Esophagus mucosa (tissue), 1 donor: Measurements from ENCODE around the gene OOSP3. TPM values are rescaled to one million over a fixed set of nuclear protein-coding genes. Genes with fewer than 3 reads are reported as not detected.

Experiments
- total RNA-seq: library from RNA; stranded (reverse); gene quantifications from one replicate; pipeline ENCODE4 v1.2.4, GENCODE V29; 2023
- donor health status: DM: yes; HTN: yes; CAD: no.

Gene OOSP3
- total RNA-seq, 1 donor from 2014 or later = not detected

Other genes with a start within 250 kb of the OOSP3 start
- 20.6 TPM for gene PATL1, start 209.7 kb upstream of the OOSP3 start, total RNA-seq
- not detected for gene OR10V1, start 164.9 kb upstream of the OOSP3 start, total RNA-seq
- gene STX3, start 123.4 kb upstream of the OOSP3 start, total RNA-seq = 12.1 TPM
- gene MRPL16, start 68.0 kb upstream of the OOSP3 start, total RNA-seq = 33.6 TPM
- not detected for gene CBLIF, start 33.3 kb upstream of the OOSP3 start, total RNA-seq
- gene TCN1, start 12.3 kb upstream of the OOSP3 start, total RNA-seq = 45.8 TPM
- gene OOSP1, start 59.6 kb downstream of the OOSP3 start, total RNA-seq = not detected
- not detected for gene OOSP4A, start 85.3 kb downstream of the OOSP3 start, total RNA-seq
- not detected for gene OOSP4B, start 138.4 kb downstream of the OOSP3 start, total RNA-seq
- not detected for gene OOSP2, start 161.6 kb downstream of the OOSP3 start, total RNA-seq
- not detected for gene MS4A3, start 177.9 kb downstream of the OOSP3 start, total RNA-seq
- gene MS4A2, start 209.9 kb downstream of the OOSP3 start, total RNA-seq = 0.32 TPM